Stimulated activated CD4-positive, alpha-beta T cell treated with anti-CD3 and anti-CD28 coated beads, Interleukin-1b, Interleukin-23, amount 100 ng/mL, for 24 hours (primary cell): ENCODE data around the gene RUVBL2.

Experiments
- DNase-seq, 4 experiments: peaks; one replicate each; pipeline ENCODE4 v3.0.0-alpha.2; 2020; ENCODE audit warnings: low read depth in 4 of 4, low spot score in 1 of 4

Gene RUVBL2

GRCh38 chr19:48963371-48964204, 30.1 kb upstream of the RUVBL2 start:
- DNase-seq: peak in 3 of 4 experiments; percentile 32 to 62 (median 58)

- no peak for DNase-seq
These were observed 29.3 kb upstream of the RUVBL2 start for GRCh38 chr19:48964205-48965039.

GRCh38 chr19:48965040-48965805, 28.5 kb upstream of the RUVBL2 start, which contains the start of gene FTL:
Gene FTL, plus strand, starts transcription at chr19:48965309. Its CDS starts 199 bp downstream, at chr19:48965508.
- peak; percentile 71 to 93 (median 82) for DNase-seq

- peak; percentile 74 to 84 (median 78) for DNase-seq
These were observed 27.7 kb upstream of the RUVBL2 start for GRCh38 chr19:48965806-48966540.

- DNase-seq: no peak
These were observed 26.9 kb upstream of the RUVBL2 start for GRCh38 chr19:48966541-48967345.

- DNase-seq: no peak
These were observed 26.1 kb upstream of the RUVBL2 start for GRCh38 chr19:48967346-48968178.

GRCh38 chr19:48968179-48968661, 25.5 kb upstream of the RUVBL2 start:
- DNase-seq: no peak

GRCh38 chr19:48968813-48969218, 24.9 kb upstream of the RUVBL2 start:
- DNase-seq: no peak

- no peak for DNase-seq
These were observed 24.2 kb upstream of the RUVBL2 start for GRCh38 chr19:48969276-48970138.

- DNase-seq: no peak
These were observed 23.4 kb upstream of the RUVBL2 start for GRCh38 chr19:48970139-48970766.

- DNase-seq: peak; percentile 68 to 91 (median 79)
These were observed 22.7 kb upstream of the RUVBL2 start for GRCh38 chr19:48970923-48971395.

GRCh38 chr19:48975947-48976847, 17.5 kb upstream of the RUVBL2 start:
- DNase-seq: no peak

GRCh38 chr19:48977061-48977460, 16.6 kb upstream of the RUVBL2 start:
- no peak for DNase-seq

- DNase-seq: no peak
These were observed 11.4 kb upstream of the RUVBL2 start for GRCh38 chr19:48982280-48982679.

- no peak for DNase-seq
These were observed 8.0 kb upstream of the RUVBL2 start for GRCh38 chr19:48985711-48986110.

- no peak for DNase-seq
These were observed 7.5 kb upstream of the RUVBL2 start for GRCh38 chr19:48986211-48986610.
